GM19099 (cell line): ENCODE data around the gene PLEKHA4.

Experiments used
- POLR2A ChIP-seq: IDR thresholded peaks from 3 replicates; pipeline ENCODE4 v1.6.1; 2011; ENCODE audit warnings: low read depth; ENCODE audit not compliant: insufficient read length; ENCODE audit errors: extremely low read depth

The PLEKHA4 gene

DNA sequence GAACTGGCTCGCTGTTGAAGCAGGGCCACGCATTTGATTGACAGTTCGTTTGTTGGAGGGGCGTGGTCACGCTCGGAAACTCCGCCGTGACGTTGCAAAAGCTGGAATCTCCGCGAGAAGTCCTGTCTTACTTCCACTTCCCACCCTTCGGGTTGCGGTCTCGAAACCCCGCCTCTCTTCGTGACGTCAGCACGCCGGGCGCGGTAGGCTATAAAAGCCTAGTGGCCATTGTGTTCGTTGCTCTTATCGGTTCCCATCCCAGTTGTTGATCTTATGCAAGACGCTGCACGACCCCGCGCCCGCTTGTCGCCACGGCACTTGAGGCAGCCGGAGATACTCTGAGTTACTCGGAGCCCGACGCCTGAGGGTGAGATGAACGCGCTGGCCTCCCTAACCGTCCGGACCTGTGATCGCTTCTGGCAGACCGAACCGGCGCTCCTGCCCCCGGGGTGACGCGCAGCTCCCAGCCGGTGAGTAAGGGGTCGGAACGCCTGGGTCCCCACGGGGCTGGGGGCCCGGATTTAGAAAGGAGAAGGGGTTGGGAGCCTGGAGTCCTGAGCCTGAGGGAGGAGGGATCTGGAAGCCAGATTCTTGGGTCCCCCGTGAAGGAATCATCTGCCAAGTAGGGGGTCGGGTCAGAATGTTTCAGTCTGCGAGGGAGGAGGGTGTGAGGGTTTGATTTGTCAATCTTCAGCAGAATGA is 3.9 kb upstream of the PLEKHA4 start, which contains the start of gene PPP1R15A:
PPP1R15A (plus strand) TSS at position 240 of the 702 bp plus-strand sequence. CDS start 813 bp downstream, outside the sequence.
- TF ChIP-seq POLR2A: peak; percentile 100

DNA sequence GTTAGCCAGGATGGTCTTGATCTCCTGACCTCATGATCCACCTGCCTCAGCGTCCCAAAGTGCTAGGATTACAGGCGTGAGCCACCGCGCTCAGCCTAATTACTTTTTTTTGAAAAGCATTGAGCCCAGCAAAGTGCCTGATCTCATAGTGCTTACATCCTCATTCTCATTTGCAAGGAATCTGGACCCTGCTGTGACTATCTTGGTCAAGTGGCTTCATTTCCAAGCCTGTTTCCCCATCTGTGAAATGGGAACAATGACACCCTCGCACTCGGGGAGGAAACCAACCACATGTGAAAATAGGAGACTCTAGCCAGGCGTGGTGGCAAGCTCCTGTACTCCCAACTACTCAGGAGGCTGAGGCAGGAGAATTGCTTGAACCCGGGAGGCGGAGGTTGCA is 1.6 kb upstream of the PLEKHA4 start:
- TF ChIP-seq POLR2A: no peak

GRCh38 chr19:48867746-48868113 is 687 bp downstream of the PLEKHA4 start:
- no peak for TF ChIP-seq POLR2A

DNA sequence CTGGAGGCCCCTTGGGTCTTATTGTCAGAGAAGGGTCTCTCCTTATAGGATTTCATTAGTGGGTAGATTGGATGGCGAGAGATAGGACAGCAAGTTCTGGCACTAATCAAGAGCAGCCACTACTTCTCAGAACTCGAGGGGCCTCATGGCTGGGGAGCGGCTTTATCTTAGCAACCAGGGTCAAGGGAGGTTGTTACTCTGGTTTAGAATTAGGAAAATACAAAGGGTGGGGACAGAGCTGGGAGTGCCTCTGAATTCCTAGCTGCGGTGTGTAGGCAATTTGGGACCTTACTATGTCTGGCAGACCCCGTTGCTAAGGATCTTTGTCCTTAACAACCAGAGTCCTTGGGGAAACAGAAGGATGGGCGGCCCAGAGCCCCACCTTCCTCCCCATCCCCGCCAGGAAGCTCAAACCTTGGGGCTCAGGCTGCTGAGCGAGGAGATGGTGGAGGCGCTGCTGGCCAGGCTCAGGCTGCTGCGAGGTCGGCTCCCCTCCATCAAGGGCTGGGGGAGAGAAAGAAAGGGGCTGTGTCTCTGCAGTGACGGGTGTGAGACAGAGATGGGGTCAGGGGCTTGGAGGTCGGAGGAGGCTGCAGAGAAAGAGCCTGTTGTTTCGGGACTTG is 1.2 kb downstream of the PLEKHA4 start:
- TF ChIP-seq POLR2A: no peak

GRCh38 chr19:48866692-48867091 is 1.7 kb downstream of the PLEKHA4 start:
- TF ChIP-seq POLR2A: no peak

- TF ChIP-seq POLR2A: no peak
Observed at GRCh38 chr19:48862827-48863226, 5.6 kb downstream of the PLEKHA4 start.

DNA sequence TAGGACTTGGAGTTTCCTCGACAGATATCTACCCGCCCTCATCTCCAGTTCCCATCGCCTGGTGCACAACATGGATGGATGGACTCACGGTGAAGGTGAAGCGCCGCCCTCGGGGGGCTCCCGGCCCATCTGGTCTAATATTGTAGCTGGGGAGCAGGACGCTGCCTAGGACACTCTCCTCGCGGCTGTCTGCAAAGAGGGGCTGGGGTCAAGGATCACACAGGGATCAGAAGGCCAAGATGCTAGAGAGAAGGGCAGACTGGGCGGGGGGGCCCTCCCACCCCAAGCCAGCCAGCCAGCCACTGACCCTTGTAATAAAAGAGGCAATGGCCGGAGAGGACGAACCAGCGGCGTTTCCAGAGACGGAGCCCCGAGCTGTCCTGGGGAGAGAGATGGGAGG is 7.1 kb downstream of the PLEKHA4 start:
- no peak for TF ChIP-seq POLR2A

- TF ChIP-seq POLR2A: no peak
Observed at GRCh38 chr19:48859711-48860572, 8.5 kb downstream of the PLEKHA4 start.

DNA sequence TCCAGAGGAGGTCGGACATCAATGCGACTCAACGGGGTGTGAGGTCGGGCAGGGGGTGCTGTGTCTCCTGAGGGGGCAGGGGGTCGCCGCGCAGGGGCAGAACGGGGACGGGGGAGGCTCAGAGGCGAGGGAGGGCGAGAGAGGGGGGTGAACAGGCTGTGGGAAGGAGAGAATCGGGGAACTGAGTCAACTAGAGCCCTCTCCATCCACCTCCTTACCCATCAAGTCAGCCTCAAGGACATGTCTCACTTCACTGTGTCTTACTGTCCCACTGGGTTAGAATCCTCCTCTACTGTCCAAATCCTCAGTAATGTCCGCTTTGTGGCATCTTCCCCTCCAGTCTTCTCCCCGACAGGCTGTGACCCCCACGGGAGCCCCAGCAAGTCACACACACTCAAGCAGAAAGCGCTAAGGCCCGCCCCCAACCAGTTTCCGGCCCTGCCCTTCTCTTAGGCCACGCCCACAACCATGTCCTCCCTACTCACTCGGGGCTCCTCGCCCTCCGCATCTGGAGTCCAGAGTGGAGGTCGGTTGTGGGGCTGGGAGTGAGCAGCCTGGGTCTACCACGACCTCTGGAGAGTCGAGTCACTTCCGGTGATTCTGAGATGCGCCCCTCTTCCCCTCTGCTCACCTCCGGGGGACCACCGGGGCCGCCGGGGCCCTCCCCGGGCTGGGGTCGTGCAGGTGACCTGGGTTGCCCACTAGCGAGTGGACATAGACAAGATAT is 9.3 kb downstream of the PLEKHA4 start:
- peak; percentile 19 for TF ChIP-seq POLR2A

DNA sequence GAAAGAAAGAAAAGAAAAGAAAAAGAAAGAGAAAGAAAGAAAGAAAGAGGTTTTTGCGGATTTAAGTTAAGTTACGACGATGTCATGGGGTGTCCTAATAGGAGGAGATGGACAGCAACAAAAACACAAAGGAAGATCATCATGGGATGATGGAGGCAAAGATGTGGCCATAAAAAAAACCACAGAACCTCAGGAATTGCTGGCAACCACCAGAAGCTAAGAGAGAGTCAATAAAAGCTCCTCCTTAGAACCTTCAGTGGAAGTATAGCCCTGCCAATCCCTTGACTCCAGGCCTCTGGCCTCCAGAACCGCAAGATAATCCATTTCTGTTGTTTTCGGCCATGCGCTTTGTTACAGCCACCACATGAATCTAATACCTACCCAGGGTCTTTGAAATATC is 11.5 kb downstream of the PLEKHA4 start:
- TF ChIP-seq POLR2A: no peak

DNA sequence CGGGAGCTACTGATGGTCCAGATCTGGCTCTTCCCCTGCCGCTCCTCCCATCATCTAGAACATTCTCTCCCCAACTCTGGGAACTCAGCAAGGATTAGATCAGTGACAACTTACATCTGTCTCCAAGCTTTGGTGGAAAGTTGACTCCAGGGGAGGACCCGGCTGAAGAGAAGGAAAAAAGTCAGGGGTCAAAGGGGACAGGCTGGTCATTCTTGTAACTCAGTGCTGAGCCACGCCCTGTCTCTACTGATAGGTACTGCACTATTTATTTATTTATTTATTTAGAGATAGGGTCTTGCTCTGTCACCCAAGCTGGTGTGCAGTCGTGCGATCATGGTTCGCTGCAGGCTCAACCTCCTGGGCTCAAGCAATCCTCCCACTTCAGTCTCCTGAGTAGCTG is 14.3 kb downstream of the PLEKHA4 start:
- TF ChIP-seq POLR2A: no peak

GRCh38 chr19:48853483-48853882 is 14.9 kb downstream of the PLEKHA4 start:
- no peak for TF ChIP-seq POLR2A

DNA sequence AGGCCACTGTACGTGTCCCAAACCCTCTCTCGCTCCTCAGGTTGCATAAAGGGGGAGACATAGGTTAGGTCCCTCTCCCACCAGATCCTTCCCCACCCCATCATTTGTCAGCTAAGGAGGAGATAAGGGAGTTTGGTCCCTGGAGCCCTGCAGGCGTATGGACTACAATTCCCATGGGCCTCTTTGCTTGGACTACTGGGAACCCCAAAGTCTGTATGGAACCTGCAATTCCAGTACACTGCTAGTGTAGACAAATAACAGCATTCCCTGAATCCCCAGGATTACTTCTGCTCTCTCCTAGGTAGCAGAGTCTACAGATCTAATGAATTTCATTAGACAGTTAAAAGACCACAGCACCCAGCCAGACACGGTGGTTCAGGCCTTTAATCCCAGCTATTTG is 16.1 kb downstream of the PLEKHA4 start:
- no peak for TF ChIP-seq POLR2A

DNA sequence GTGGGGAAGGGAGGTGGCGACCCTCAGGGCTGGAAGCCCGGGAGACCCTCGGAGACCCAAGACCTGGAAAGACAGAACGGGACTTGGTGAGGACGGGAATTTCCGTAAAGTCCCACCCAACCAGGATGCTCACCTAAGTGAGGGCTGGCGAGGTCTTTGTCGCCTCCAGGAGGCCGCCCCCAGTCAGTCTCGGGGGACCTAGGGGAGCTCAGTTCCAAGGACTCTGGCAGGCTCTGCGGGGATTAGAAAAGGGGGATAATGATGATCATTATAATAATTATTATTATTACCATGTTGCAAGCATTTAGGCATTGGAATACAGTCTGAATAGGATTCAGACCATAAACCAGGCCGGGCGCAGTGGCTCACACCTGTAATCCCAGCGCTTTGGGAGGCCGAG is 23.0 kb downstream of the PLEKHA4 start:
- no peak for TF ChIP-seq POLR2A

DNA sequence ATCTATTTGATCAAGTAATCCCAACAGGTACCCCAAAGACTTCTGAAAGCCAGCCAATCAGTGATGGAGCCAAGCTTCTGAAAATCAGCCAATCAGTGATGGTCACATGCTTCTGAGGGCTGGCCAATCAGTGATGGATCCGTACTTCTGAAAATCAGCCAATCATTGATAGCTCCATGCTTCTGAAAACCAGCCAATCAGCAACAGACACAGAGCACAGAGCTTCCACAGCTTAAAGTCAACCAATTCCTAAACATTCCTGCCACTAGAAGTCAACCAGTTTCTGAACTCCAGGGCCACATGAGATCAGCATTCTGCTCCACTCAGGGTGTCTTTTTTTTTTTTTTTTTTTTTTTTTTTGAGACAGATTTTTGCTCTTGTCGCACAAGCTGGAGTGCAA is 23.9 kb downstream of the PLEKHA4 start:
- no peak for TF ChIP-seq POLR2A

DNA sequence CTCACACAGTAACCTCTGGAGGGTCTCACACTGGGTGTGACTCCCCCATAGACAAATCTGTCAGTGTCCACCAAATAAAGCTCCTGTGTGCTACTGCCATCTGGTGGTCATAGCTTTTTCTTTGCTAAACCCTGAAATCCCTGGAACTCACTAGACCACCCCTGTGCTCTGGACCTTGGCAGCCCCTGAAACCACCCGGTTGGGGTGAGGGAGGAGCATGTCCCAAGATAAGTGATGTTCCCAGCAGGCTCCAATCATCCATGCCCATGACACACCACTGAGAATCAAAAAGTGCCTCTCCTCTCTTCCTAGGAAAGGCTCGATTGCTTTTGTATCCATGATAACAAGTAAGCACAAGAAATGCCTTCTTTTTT is 25.6 kb downstream of the PLEKHA4 start:
- TF ChIP-seq POLR2A: no peak

- no peak for TF ChIP-seq POLR2A
Observed at GRCh38 chr19:48841571-48841970, 26.8 kb downstream of the PLEKHA4 start.
